ENCODE measurements around the gene CTAGE8.
"Not testable (repeated sequence)": the region's sequence is repeated elsewhere in the genome, so short reads cannot be mapped to it uniquely, and the experiment has no call there.

DNA sequence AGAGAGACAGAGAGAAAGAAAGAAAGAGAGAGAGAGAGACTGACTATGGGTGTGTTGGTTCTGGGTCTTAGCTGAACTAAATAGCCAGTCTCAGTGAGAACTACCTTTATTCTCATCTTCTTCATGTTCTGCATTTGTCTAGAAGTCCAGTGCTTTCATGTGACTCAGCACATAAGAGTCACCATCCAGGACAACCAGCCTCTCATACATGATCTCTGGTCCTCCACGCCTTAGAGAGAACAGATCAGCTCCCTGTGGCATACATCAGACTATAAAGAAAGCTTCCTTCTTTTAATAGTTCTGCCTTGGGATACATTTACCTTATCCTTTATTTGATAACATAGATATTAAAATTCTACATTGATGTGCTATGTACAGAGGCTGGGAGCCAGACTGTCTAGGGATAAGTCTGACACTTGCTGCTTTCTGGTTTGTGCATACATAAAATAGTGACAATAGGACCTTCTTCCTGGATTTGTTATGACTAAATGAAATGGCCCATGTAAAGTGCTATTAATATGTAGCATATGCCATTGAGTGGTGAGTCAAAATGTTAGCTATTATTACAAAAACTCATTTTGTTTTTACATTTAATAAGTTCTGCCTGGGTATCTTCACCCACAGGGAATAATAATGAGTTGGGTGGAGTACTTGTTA is 21.3 kb downstream of the CTAGE8 start:
- TF ChIP-seq, protein P1, sequence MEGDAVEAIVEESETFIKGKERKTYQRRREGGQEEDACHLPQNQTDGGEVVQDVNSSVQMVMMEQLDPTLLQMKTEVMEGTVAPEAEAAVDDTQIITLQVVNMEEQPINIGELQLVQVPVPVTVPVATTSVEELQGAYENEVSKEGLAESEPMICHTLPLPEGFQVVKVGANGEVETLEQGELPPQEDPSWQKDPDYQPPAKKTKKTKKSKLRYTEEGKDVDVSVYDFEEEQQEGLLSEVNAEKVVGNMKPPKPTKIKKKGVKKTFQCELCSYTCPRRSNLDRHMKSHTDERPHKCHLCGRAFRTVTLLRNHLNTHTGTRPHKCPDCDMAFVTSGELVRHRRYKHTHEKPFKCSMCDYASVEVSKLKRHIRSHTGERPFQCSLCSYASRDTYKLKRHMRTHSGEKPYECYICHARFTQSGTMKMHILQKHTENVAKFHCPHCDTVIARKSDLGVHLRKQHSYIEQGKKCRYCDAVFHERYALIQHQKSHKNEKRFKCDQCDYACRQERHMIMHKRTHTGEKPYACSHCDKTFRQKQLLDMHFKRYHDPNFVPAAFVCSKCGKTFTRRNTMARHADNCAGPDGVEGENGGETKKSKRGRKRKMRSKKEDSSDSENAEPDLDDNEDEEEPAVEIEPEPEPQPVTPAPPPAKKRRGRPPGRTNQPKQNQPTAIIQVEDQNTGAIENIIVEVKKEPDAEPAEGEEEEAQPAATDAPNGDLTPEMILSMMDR (IDR thresholded peaks at IDR 0.05), result not testable (repeated sequence)
- not testable (repeated sequence) for TF ChIP-seq POLR2A (IDR thresholded peaks at IDR 0.05)

Data from body of pancreas (tissue), 4 donors.